NCI-H345 treated with DMSO at 0.1 percent for 48 hours (cell line): ENCODE measurements around the gene MEPE.
"Not testable (repeated sequence)": the region's sequence is repeated elsewhere in the genome, so short reads cannot be mapped to it uniquely, and the experiment has no call there.

Experiments
- DNase-seq: peaks from one replicate; lab custom pipeline; 2025; ENCODE audit not compliant: unreplicated experiment; lab: John Stamatoyannopoulos, UW

The MEPE gene

DNA sequence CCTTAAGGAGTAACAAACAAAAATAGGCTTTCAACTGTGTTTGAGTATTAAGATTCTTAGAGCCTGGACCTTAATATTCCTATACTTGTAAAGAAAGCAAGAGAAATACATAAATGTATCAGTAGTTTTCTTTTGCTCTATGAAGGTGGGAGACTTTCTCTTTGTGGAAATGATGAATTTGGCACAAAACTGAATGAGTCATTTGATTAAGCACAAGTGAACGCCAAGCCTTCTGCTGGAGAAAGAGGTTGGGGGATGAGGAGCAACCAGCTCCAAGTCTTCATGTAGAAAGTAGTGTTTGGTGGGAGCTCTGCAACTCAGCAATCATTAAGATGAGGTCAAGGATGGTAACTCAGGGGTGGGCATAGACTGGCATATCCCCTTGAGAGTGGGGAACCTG is 49.6 kb downstream of the MEPE start:
- no peak for DNase-seq

DNA sequence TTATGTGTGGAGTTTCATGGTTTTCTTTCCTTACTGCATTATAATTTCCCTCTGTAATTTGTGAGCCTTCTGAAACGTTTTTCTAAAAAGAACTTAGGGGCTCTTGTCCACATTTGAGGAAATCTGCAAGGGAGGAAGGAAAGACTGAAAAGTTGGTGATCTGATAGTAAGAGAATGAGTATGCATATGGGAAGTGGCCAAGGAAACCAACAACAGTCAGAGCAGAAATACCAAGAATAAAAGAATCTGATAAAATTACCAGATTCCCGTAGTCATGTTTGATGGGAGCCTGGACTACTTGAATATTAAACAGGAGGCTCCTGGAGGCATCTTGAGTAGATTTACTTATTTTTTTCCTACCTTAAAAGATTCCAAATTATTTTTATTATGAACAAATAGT is 50.1 kb downstream of the MEPE start:
- no peak for DNase-seq

DNA sequence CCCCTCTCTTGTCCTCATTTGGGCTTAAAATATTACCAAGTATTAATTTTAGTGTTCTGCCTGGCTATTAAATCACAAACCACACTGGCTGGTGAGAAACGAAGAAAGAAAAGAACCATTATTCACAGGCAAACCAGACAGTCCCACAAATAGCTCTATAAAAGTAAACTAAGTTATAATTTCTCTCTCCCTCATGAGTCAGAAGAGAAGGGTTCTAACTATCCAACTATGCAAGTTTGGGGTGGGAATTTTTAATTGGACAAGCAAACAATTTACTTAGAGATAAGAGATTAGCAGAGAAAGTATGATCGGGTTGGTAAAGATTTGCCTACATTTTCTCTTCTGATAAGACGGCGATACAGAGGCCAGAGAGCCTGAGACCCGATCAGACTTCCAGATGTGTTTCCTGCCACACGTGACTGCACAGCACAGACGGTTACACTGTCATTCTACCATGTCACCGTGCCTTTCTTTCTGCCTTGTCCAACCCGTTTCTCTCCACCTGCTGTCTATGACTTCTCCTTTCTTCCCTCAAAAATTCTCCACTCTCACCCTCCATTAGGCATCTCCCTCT is 52.3 kb downstream of the MEPE start:
- no peak for DNase-seq

DNA sequence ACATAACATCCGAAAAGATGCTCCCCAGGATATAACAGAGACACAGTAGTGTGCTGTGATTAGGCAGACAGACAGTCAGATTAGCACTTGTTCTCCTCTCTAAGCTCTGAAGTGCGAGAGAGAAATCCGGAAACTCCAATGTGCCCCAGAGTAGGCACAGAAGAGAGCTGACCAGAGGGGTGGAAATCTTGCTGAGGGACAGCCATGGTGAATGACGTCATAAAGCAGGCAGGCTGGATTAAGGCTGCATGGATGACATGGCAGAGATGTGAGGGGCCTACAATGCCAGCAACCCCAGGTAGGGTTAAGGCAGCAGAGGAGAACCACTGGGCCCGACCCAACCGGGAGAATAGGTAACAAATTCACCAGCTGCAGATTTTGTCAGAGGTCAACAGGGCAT is 53.3 kb downstream of the MEPE start:
- no peak for DNase-seq

DNA sequence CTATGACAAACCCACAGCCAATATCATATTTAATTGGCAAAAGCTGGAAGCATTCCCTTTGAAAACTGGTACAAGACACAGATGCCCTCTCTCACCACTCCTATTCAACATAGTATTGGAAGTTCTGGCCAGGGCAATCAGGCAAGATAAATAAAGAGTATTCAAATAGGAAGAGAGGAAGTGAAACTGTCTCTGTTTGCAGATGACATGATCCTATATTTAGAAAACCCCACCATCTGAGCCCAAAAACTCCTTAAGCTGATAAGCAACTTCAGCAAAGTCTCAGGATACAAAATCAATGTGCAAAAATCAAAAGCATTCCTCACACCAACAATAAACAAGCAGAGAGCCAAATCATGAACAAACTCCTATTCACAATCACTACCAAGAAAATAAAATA is 58.0 kb downstream of the MEPE start:
- DNase-seq = not testable (repeated sequence)

DNA sequence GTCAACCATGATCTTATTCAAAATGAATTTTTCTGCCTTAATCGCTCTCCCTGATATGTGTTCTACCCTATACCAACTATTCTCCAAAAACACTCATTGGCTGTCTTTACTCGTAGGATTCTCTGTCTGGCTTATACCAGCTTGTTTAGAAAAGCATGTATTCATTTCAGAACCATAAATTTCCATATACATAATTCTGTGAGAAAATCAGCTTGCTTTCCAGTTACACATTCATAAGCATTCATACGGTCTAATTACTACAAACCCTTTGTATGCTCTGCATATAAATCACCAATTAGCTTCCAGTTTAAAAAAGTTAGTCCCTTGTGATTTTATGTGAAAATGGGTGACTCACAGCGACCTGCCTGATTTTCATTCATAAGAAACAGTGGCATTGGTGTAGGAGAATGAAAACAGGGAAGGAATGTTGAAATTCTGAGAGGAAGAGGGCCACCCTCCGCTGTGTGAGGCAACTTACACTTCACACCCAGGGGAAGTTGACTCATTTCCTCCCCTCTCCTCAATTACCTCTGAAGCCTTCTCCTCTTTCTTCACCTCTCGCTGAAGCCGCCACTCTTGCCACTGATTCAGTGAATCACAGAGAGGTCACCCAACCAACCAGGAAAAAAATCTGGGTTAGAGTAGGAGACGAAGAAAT is 63.3 kb downstream of the MEPE start:
- DNase-seq = no peak
